K562 (cell line): ENCODE measurements around the gene EIF4E1B. TPM values are rescaled to one million over a fixed set of nuclear protein-coding genes. Genes with fewer than 3 reads are reported as not detected.

Experiments
- ATAC-seq: fragments of 200-7000 bp; cut with Tn5 transposase; 3 replicates; pipeline ENCODE4 v1.9.1; 2020; ENCODE audit warnings: moderate library complexity
- BruUV-seq: library from RNA; stranded (reverse); fragments of 400-500 nt; replicated peaks from 2 replicates; lab custom pipeline; 2021; lab: Mats Ljungman, UMichigan
- CTCF ChIA-PET: fragments of 300-600 bp; formaldehyde crosslinking; extraction: SDS; loops from one replicate; lab custom pipeline; 2021; ENCODE audit warnings: low intra/inter-chr PET ratio; lab: Yijun Ruan, JAX
- POLR2A ChIA-PET: fragments of 300-600, 350-650 bp; sonication (Branson Sonifier 250); formaldehyde crosslinking; extraction: SDS; loops from one replicate; lab custom pipeline; 2021; ENCODE audit warnings: antibody characterized with exemption, inconsistent platforms; lab: Yijun Ruan, JAX
- DNase-seq, 4 experiments: peaks; one replicate each; pipeline versions ENCODE4 v3.0.0 to v3.0.0-alpha.2; 2011 to 2018; ENCODE audit warnings: low spot score in 3 of 4, mixed read lengths in 3 of 4; ENCODE audit errors: extremely low read depth in 1 of 4
- FAIRE-seq: peaks from 2 replicates; lab custom pipeline; 2011; peaks lifted over from hg19 to GRCh38; lab: Jason Lieb, UNC
- H2AFZ ChIP-seq: 2 replicates; pipeline ENCODE4 v1.6.0; 2011; ENCODE audit warnings: low read depth, low read length, control low read depth, inconsistent platforms
- H3K27ac ChIP-seq: fragments of 200-600 bp; 3 replicates; pipeline ENCODE4 v1.8.0; 2011; ENCODE audit warnings: low read depth, mild to moderate bottlenecking, control low read depth, inconsistent platforms, low read length, moderate library complexity, mixed read lengths; ENCODE audit errors: extremely low read depth
- H3K27me3 ChIP-seq, 2 experiments: fragments of 300-600 bp in 1 of 2; 2 replicates in 1 of 2; 3 replicates in 1 of 2; pipeline versions ENCODE4 v1.6.0 to v1.8.0; 2011; ENCODE audit warnings: inconsistent platforms in 2 of 2, low read length in 2 of 2, mild to moderate bottlenecking in 1 of 2, mixed read lengths in 1 of 2, moderate library complexity in 1 of 2; ENCODE audit not compliant: control insufficient read depth in 2 of 2, insufficient read depth in 2 of 2
- H3K36me3 ChIP-seq: fragments of 300-600 bp; 3 replicates; pipeline ENCODE4 v1.8.0; 2011; ENCODE audit warnings: mild to moderate bottlenecking, low read length, inconsistent platforms; ENCODE audit not compliant: control insufficient read depth, insufficient read depth
- H3K4me1 ChIP-seq, 2 experiments: fragments of 200-600 bp in 1 of 2; replicated peaks in 1 of 2; 2 replicates in 1 of 2; 3 replicates in 1 of 2; pipeline versions ENCODE4 v1.5.1 to v1.8.0; 2011; ENCODE audit warnings: inconsistent platforms in 2 of 2, low read length in 2 of 2, mild to moderate bottlenecking in 1 of 2, mixed read lengths in 1 of 2, moderate library complexity in 1 of 2; ENCODE audit not compliant: control insufficient read depth in 2 of 2, insufficient read depth in 2 of 2
- H3K4me2 ChIP-seq: 2 replicates; pipeline ENCODE4 v1.6.1; 2011; ENCODE audit warnings: low read length, control low read depth, inconsistent platforms, mixed read lengths; ENCODE audit not compliant: insufficient read depth
- H3K4me3 ChIP-seq: fragments of 200-600 bp; sonication (generic), shearing (Covaris generic); 2 replicates; pipeline ENCODE4 v1.5.1; 2016; ENCODE audit warnings: control low read depth, inconsistent platforms
- H3K79me2 ChIP-seq: fragments of 200-600 bp; 3 replicates; pipeline ENCODE4 v1.8.0; 2011; ENCODE audit warnings: low read length, inconsistent platforms; ENCODE audit not compliant: control insufficient read depth, insufficient read depth
- H3K9ac ChIP-seq, 2 experiments: 2 replicates each; pipeline versions ENCODE4 v1.6.0 to v1.6.1; 2011; ENCODE audit warnings: low read depth in 2 of 2, low read length in 2 of 2, control low read depth in 1 of 2, inconsistent platforms in 1 of 2, mild to moderate bottlenecking in 1 of 2, mixed read lengths in 1 of 2; ENCODE audit not compliant: insufficient read depth in 1 of 2
- H3K9me1 ChIP-seq: one replicate; pipeline ENCODE4 v1.6.0; 2011; ENCODE audit warnings: inconsistent platforms, mild to moderate bottlenecking, low read length, moderate library complexity; ENCODE audit not compliant: control insufficient read depth, insufficient read depth
- H3K9me3 ChIP-seq: replicated peaks from 2 replicates; pipeline ENCODE4 v1.5.1; 2011; ENCODE audit warnings: low read depth, low read length, inconsistent platforms; ENCODE audit not compliant: control insufficient read depth, insufficient read depth
- H4K20me1 ChIP-seq: replicated peaks from 2 replicates; pipeline ENCODE4 v1.6.1; 2011; ENCODE audit warnings: low read length, inconsistent platforms, mixed read lengths; ENCODE audit not compliant: control insufficient read depth, insufficient read depth
- BRCA1 ChIP-seq, 2 experiments: fragments of 450-650 bp in 1 of 2; sonication (generic) in 1 of 2; formaldehyde crosslinking in 1 of 2; IDR thresholded peaks; 2 replicates each; pipeline versions ENCODE4 v1.5.0 to v1.6.1; 2017 to 2020; ENCODE audit warnings: mild to moderate bottlenecking in 1 of 2, missing genetic modification reagents in 1 of 2
- CSDE1 ChIP-seq, 2 experiments: fragments of 450-650 bp; IDR thresholded peaks; 2 replicates each; pipeline ENCODE4 v1.6.1; 2016; ENCODE audit warnings: mild to moderate bottlenecking in 1 of 2
- E2F3 ChIP-seq: fragments of 250-450 bp; sonication (Bioruptor Pico); IDR thresholded peaks from 2 replicates; pipeline ENCODE4 v1.4.0; 2020; ENCODE audit warnings: mild to moderate bottlenecking
- HDAC1 ChIP-seq, 2 experiments: fragments of 450-650 bp; IDR thresholded peaks; 2 replicates each; pipeline ENCODE4 v1.6.1; 2016 to 2017; ENCODE audit warnings: inconsistent platforms in 1 of 2, mild to moderate bottlenecking in 1 of 2, moderate library complexity in 1 of 2
- ILF3 ChIP-seq: fragments of 450-650 bp; IDR thresholded peaks from 2 replicates; pipeline ENCODE4 v1.6.1; 2018; ENCODE audit warnings: antibody characterized with exemption, mild to moderate bottlenecking, moderate library complexity, borderline replicate concordance
- MAFK ChIP-seq: IDR thresholded peaks from 2 replicates; pipeline ENCODE4 v1.6.1; 2011; ENCODE audit warnings: low read length, improper control_type of control experiment
- NFIC ChIP-seq: fragments of 450-650 bp; IDR thresholded peaks from 2 replicates; pipeline ENCODE4 v1.6.1; 2017; ENCODE audit warnings: mild to moderate bottlenecking, inconsistent platforms
- NR2C1 ChIP-seq, 2 experiments: fragments of 450-650 bp; IDR thresholded peaks; 2 replicates each; pipeline ENCODE4 v1.6.1; 2017; ENCODE audit warnings: mild to moderate bottlenecking in 2 of 2, antibody characterized with exemption in 1 of 2, inconsistent platforms in 1 of 2, missing compliant biosample characterization in 1 of 2, missing genetic modification characterization in 1 of 2
- RBM39 ChIP-seq: fragments of 200-400 bp; formaldehyde crosslinking; optimal IDR thresholded peaks from 2 replicates; pipeline ENCODE3; 2018; ENCODE audit warnings: low read depth, low read length
- REST ChIP-seq, 2 experiments: fragments of 450-650 bp; formaldehyde crosslinking in 1 of 2; IDR thresholded peaks; 2 replicates each; pipeline versions ENCODE4 v1.4.0 to v1.6.1; 2014 to 2020; ENCODE audit warnings: mild to moderate bottlenecking in 2 of 2, borderline replicate concordance in 1 of 2, low read depth in 1 of 2
- TARDBP ChIP-seq: fragments of 450-650 bp; IDR thresholded peaks from 2 replicates; pipeline ENCODE4 v1.6.1; 2016
- TOE1 ChIP-seq, 2 experiments: fragments of 450-650 bp in 1 of 2; sonication (generic) in 1 of 2; formaldehyde crosslinking in 1 of 2; IDR thresholded peaks; 2 replicates each; pipeline versions ENCODE4 v1.7.1 to v1.8.0; 2016 to 2022; ENCODE audit warnings: borderline replicate concordance in 2 of 2, mild to moderate bottlenecking in 2 of 2, antibody characterized with exemption in 1 of 2, inconsistent platforms in 1 of 2, low read depth in 1 of 2, missing genetic modification reagents in 1 of 2, moderate library complexity in 1 of 2
- ZNF644 ChIP-seq: fragments of 200-800 bp; sonication (Bioruptor generic); IDR thresholded peaks from 2 replicates; pipeline ENCODE4 v1.6.1; 2016; ENCODE audit warnings: low read depth, missing genetic modification characterization, missing compliant biosample characterization
- ZZZ3 ChIP-seq: fragments of 450-650 bp; IDR thresholded peaks from 2 replicates; pipeline ENCODE4 v1.6.1; 2016; ENCODE audit warnings: antibody characterized with exemption, mild to moderate bottlenecking, moderate library complexity
- WGBS: fragments of 100-300 bp; shearing (Covaris generic); methylation state at CpG from one replicate; pipeline ENCODE4 v1.1.6; 2016; ENCODE audit warnings: low coverage, mixed read lengths; ENCODE audit not compliant: insufficient coverage; ENCODE audit errors: missing lambda C conversion rate; 5-methylcytosine and 5-hydroxymethylcytosine counted together
- in situ Hi-C: fragments of 300-500 bp; cut with MboI; formaldehyde crosslinking; loops from 4 replicates; pipeline ENCODE4 v1.15.0; 2018; ENCODE audit warnings: inconsistent platforms, mixed read lengths
- intact Hi-C: fragments of 100-400 bp; cut with micrococcal nuclease; formaldehyde crosslinking; loops from 2 replicates; pipeline ENCODE4 v1.14.2; 2022
- polyA plus RNA-seq, 8 experiments: library from polyadenylated mRNA; depleted of rRNA in 4 of 8; stranded (reverse) in 5 of 8; unstranded in 3 of 8; fragments of >200 nt; fragmentation: Nextera tagmentation in 2 of 8; fragmentation: Illumina TruSeq in 1 of 8; extraction: Ambion mirVana in 2 of 8; extraction: Trizol in 1 of 8; gene quantifications; 2 replicates each; pipeline versions ENCODE4 v1.2.1 to v1.2.3, GENCODE V29; 2011 to 2014; ENCODE audit warnings: inconsistent platforms in 1 of 8, missing spikeins in 1 of 8
- total RNA-seq, 7 experiments: library from RNA; depleted of rRNA in 6 of 7; stranded (reverse); fragments of >200 nt in 6 of 7; fragmentation: Illumina TruSeq in 2 of 7; extraction: Trizol in 2 of 7; gene quantifications; 2 replicates each; pipeline versions ENCODE4 v1.2.1 to v1.2.3, GENCODE V29; 2011 to 2021; ENCODE audit warnings: low replicate concordance in 1 of 7

EIF4E1B gene
- total and polyA plus RNA-seq, 9 of the 15 experiments (the other 6 are each of a cell fraction or from before 2014, with no cell fraction given): not detected

DNA sequence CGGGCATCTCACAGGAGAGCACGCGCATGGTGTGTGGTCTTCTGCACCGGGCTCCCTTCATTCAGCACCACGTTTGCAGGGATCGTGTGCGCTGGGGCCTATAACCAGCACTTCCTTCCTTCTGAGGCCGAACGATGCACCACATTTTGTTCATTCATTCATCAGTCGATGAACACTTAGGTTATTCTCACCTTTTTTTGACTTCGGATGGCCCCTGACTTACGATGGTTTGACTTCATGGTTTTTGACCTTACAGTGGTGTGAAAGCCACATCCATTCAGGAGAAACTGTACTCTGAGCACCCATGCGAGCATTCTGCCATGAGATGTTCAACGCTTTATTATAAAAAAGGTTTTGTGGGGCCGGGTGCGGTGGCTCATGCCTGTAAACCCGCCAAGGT lies 44.3 kb downstream of the EIF4E1B start:
- CTCF ChIA-PET: no interaction called here
- no peak for ATAC-seq
- Histone ChIP-seq H3K9ac (no peak overlapping the region), H3K4me1 (peaks cover 18 to 26% of the 10 kb centered on the region in 2 experiments), H4K20me1 (no peaks in the 10 kb centered on the region), H3K79me2 (no peaks in the 10 kb centered on the region), H3K4me3 (no peak overlapping the region), H3K4me2 (no peak overlapping the region), H2AFZ (no peak overlapping the region), H3K9me1 (no peaks in the 10 kb centered on the region), H3K9me3 (no peaks in the 10 kb centered on the region), H3K27ac (no peak overlapping the region), H3K27me3 (peaks cover 6 to 17% of the 10 kb centered on the region in 2 experiments; a peak in 4 of 5 replicates)
- intact Hi-C loops: no loop called here
- POLR2A ChIA-PET: no interaction called here
- in situ Hi-C loops: no loop called here
- no peak for DNase-seq
- no TSS peak for BruUV-seq
- WGBS: 68% methylated on average over 17 of the region's 17 CpGs
- no peak for FAIRE-seq
- TF ChIP-seq NR2C1 (IDR thresholded peaks at IDR 0.05): no peak
- TF ChIP-seq NR2C1 (tag; IDR thresholded peaks at IDR 0.05): no peak
- no peak for TF ChIP-seq NFIC
- no peak for TF ChIP-seq CSDE1 (IDR thresholded peaks at IDR 0.05)
- no peak for TF ChIP-seq TARDBP
- no peak for TF ChIP-seq ZNF644 (tag)
- TF ChIP-seq REST (IDR thresholded peaks at IDR 0.05; ENCODE audit: borderline replicate concordance): no peak
- TF ChIP-seq REST (CRISPR knock-in tag; IDR thresholded peaks at IDR 0.05; ENCODE audit: low read depth): no peak
- no peak for TF ChIP-seq RBM39
- no peak for TF ChIP-seq HDAC1 (IDR thresholded peaks at IDR 0.05)
- no peak for TF ChIP-seq E2F3 (CRISPR knock-in tag)
- TF ChIP-seq BRCA1 (IDR thresholded peaks at IDR 0.05): no peak
- TF ChIP-seq BRCA1 (CRISPR knock-in tag; IDR thresholded peaks at IDR 0.05): no peak
- TF ChIP-seq MAFK: no peak
- no peak for TF ChIP-seq ZZZ3
- TF ChIP-seq ILF3: no peak
- no peak for TF ChIP-seq TOE1 (IDR thresholded peaks at IDR 0.05; ENCODE audit: borderline replicate concordance)
- TF ChIP-seq TOE1 (CRISPR knock-in tag; IDR thresholded peaks at IDR 0.05; ENCODE audit: borderline replicate concordance, low read depth): no peak
- TF ChIP-seq, all 486 proteins: peak for 0
- H3K36me3 ChIP-seq: no peaks in the 10 kb centered on the region
